ENCODE measurements around the gene HSPB7. TPM values are rescaled to one million over a fixed set of nuclear protein-coding genes. Genes with fewer than 3 reads are reported as not detected.
A peak's percentile ranks its signal among the peaks of the same experiment; 100 is the strongest.

The HSPB7 gene
- total RNA-seq, 1 donor from 2014 or later: 19.4 TPM

DNA sequence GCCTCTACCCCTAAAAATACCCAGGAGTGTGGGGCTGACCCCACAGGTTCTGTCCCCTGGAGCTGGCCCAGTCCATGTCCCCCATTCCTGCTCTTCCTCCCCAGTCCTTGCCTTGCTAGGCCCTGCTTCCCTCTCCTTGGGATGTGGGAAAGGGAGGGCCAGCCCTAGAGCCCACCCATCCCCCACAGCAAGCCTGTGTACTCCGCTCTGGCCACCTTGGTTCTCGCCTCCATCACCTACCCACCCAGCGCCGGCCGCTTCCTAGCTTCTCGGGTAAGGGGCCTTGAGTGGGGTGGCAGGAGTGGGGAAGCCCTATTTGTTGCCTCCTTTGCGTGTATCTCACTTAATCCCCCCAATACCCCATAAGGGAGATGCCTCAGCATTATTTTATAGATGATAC, 32.5 kb upstream of the HSPB7 start:
- TF ChIP-seq POLR2A (IDR thresholded peaks at IDR 0.05) (no peak), POLR2AphosphoS5 (IDR thresholded peaks at IDR 0.05; ENCODE audit: insufficient read depth in 1 of 2, low read depth in 1 of 2) (no peak)
- TF ChIP-seq, protein P1, sequence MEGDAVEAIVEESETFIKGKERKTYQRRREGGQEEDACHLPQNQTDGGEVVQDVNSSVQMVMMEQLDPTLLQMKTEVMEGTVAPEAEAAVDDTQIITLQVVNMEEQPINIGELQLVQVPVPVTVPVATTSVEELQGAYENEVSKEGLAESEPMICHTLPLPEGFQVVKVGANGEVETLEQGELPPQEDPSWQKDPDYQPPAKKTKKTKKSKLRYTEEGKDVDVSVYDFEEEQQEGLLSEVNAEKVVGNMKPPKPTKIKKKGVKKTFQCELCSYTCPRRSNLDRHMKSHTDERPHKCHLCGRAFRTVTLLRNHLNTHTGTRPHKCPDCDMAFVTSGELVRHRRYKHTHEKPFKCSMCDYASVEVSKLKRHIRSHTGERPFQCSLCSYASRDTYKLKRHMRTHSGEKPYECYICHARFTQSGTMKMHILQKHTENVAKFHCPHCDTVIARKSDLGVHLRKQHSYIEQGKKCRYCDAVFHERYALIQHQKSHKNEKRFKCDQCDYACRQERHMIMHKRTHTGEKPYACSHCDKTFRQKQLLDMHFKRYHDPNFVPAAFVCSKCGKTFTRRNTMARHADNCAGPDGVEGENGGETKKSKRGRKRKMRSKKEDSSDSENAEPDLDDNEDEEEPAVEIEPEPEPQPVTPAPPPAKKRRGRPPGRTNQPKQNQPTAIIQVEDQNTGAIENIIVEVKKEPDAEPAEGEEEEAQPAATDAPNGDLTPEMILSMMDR (IDR thresholded peaks at IDR 0.05): no peak
- H3K27ac ChIP-seq: no peak overlapping the region
- intact Hi-C loops (cut with DNase I): loop anchor here (5.0 to 10.0 kb wide), 2 partner anchors 46 to 248 kb away; partner anchors contain the start of gene SRARP
- DNase-seq (ENCODE audit: extremely low spot score in 2 of 2): no peak
- H3K9me3 ChIP-seq: no peaks in the 10 kb centered on the region
- H3K4me1 ChIP-seq: peaks cover 13% of the 10 kb centered on the region
- H3K27me3 ChIP-seq: no peaks in the 10 kb centered on the region
- H3K4me3 ChIP-seq: no peak overlapping the region
- H3K36me3 ChIP-seq: no peaks in the 10 kb centered on the region

DNA sequence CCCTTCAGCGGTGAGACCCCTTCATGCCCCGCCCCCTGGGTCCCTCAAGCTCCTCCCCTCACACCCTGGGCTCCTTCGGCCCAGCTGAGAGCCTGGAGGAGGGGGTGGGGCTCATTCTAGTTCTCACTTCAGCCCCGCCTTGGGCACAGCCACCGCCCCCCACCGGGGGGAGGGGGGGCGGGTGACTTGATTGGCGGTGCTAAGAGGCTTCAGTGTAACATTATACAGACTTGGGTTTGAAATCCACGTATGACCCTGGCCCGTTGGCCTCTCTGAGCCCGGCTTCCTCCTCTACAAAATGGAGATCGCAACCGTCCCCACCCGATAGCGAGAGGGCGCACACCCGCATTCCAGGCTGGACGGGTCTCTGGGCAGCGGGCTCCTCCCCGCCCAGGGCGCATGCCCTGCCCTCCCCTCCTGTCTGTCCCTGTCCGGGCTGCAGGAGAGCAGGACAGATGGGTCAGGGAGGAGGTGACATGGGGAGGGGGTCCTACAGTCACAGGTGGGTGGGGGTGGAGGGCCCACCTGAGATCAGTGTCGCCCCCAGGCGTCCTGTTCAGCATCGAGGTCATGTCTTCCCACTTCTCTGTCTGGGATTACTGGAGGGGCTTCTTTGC, 30.8 kb upstream of the HSPB7 start:
- Histone ChIP-seq H3K9me3 (no peaks in the 10 kb centered on the region), H3K27ac (no peak overlapping the region), H3K4me1 (peaks cover 13% of the 10 kb centered on the region), H3K4me3 (peak overlapping the region; percentile 37 to 42), H3K36me3 (no peaks in the 10 kb centered on the region), H3K27me3 (no peaks in the 10 kb centered on the region)
- intact Hi-C loops (cut with DNase I): no loop called here
- DNase-seq (ENCODE audit: extremely low spot score in 2 of 2): no peak
- TF ChIP-seq POLR2A (IDR thresholded peaks at IDR 0.05) (no peak), POLR2AphosphoS5 (IDR thresholded peaks at IDR 0.05; ENCODE audit: insufficient read depth in 1 of 2, low read depth in 1 of 2) (peak in 1 of 2 donors; percentile 28)
- TF ChIP-seq, protein P1 (IDR thresholded peaks at IDR 0.05): no peak

DNA sequence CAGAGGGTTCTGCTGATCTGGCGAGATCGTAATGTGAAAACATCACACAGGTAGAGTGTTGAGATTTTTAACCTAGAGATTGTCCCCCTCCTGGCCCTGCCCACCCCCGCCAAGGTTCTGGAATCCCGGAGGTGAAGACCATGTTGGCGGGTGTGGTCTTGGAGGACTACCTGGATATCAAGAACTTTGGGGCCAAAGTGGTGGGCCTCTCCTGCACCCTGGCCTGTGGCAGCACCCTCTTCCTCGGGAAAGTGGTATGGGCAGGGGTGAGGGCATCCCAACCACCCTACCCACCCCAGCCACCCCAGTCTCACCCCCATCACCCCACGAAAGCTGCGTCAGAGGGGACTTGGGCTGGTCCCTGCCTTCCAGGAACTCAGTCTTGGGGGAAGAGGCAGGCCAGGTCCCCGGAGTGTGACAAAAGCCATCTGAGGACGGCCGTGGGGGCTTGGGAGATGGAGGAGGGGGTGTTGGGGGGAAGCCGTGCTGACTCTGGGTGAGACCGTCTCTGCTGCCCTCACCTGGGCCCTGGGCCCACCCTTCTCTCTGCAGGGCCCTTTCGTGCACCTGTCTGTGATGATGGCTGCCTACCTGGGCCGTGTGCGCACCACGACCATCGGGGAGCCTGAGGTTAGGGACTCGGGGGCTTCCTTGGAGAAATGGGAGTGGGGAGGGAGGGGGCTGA, 30.1 kb upstream of the HSPB7 start:
- no peak overlapping the region for H3K27ac ChIP-seq
- no peaks in the 10 kb centered on the region for H3K9me3 ChIP-seq
- intact Hi-C loops (cut with DNase I): loop anchor here (2.0 kb wide), 1 partner anchor 23 kb away; no protein-coding TSS in a partner anchor
- H3K4me3 ChIP-seq: peak overlapping the region in 1 of 2 donors; percentile 42
- no peaks in the 10 kb centered on the region for H3K36me3 ChIP-seq
- no peak for DNase-seq (ENCODE audit: extremely low spot score in 2 of 2)
- peaks cover 13% of the 10 kb centered on the region for H3K4me1 ChIP-seq
- TF ChIP-seq POLR2A (IDR thresholded peaks at IDR 0.05) (no peak), POLR2AphosphoS5 (IDR thresholded peaks at IDR 0.05; ENCODE audit: insufficient read depth in 1 of 2, low read depth in 1 of 2) (no peak)
- TF ChIP-seq, protein P1 (IDR thresholded peaks at IDR 0.05): no peak
- no peaks in the 10 kb centered on the region for H3K27me3 ChIP-seq

DNA sequence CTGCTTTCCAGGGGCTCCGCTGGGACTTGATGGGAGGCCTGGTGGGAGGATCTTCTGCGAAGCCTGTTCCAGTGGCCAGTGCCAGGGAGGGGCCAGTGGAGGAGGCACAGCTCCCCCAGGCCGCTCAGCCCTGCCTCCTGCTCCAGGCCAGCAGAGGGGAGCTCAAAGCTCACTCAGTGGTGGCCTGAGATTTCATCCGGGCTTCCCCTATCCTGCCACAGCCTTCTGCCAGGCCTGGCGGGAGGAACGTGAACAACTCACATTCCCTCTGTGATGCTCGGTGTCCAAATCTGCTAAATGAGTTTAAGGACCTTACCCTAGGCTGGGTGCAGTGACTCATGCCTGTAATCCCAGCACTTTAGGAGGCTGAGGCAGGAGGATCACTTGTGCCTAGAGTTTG, 29.0 kb upstream of the HSPB7 start:
- TF ChIP-seq POLR2A (IDR thresholded peaks at IDR 0.05): no peak
- TF ChIP-seq, protein P1 (IDR thresholded peaks at IDR 0.05): no peak
- Histone ChIP-seq H3K36me3 (no peaks in the 10 kb centered on the region), H3K9me3 (no peaks in the 10 kb centered on the region), H3K4me3 (no peak overlapping the region), H3K4me1 (peaks cover 13% of the 10 kb centered on the region), H3K27ac (no peak overlapping the region), H3K27me3 (no peaks in the 10 kb centered on the region)
- DNase-seq (ENCODE audit: extremely low spot score in 2 of 2): no peak
- intact Hi-C loops (cut with DNase I): loop anchor here (2.0 kb wide), 1 partner anchor 22 kb away; no protein-coding TSS in a partner anchor

DNA sequence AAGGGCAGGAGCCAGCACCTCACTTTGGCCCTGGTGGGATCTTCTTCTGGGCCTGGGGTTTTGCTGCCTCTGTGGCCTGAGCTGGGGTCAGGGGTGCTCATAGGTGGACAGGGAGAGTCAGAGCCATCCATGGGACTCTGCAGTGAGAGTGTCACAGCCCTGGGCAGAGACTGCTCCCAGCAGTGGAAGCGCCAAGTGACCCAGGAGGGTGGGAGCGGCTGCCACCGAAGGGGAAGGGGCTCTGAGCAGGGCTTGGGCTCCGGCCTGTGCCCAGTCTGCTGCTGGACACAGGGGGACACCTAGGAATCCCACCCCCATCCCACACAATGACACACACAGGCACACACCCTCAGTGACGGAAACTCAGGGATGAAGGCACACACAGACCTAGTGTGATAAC, 26.1 kb upstream of the HSPB7 start:
- H3K36me3 ChIP-seq: no peaks in the 10 kb centered on the region
- H3K4me3 ChIP-seq: no peak overlapping the region
- H3K4me1 ChIP-seq: peaks cover 10% of the 10 kb centered on the region
- DNase-seq (ENCODE audit: extremely low spot score in 2 of 2): no peak
- H3K9me3 ChIP-seq: no peaks in the 10 kb centered on the region
- no peaks in the 10 kb centered on the region for H3K27me3 ChIP-seq
- no peak overlapping the region for H3K27ac ChIP-seq
- intact Hi-C loops (cut with DNase I): no loop called here
- TF ChIP-seq POLR2A (IDR thresholded peaks at IDR 0.05) (no peak), POLR2AphosphoS5 (IDR thresholded peaks at IDR 0.05; ENCODE audit: insufficient read depth in 1 of 2, low read depth in 1 of 2) (no peak)
- TF ChIP-seq, protein P1 (IDR thresholded peaks at IDR 0.05): no peak

Data from vagina (tissue), 2 donors.